ENCODE results near the gene TK2. TPM values are rescaled to one million over a fixed set of nuclear protein-coding genes. Genes with fewer than 3 reads are reported as not detected.
"Not testable (repeated sequence)": the region's sequence is repeated elsewhere in the genome, so short reads cannot be mapped to it uniquely, and the experiment has no call there.

The TK2 gene
- total RNA-seq, 1 donor from 2014 or later = 13.1 TPM

- no peak overlapping the region for H3K27ac Mint-ChIP-seq (ENCODE audit: unreplicated experiment)
These were observed 81.5 kb downstream of the TK2 start for GRCh38 chr16:66468321-66468965.

GRCh38 chr16:66467611-66468010, 82.3 kb downstream of the TK2 start:
- Mint-ChIP-seq H3K4me3 (ENCODE audit: unreplicated experiment) (no peak overlapping the region), H3K36me3 (ENCODE audit: low read depth, unreplicated experiment) (peaks cover 6% of the 10 kb centered on the region), H3K27me3 (ENCODE audit: unreplicated experiment) (peaks cover 10% of the 10 kb centered on the region), H3K4me1 (ENCODE audit: unreplicated experiment) (peaks cover 38% of the 10 kb centered on the region), H3K27ac (ENCODE audit: unreplicated experiment) (peak overlapping the region; percentile 5), H3K9me3 (ENCODE audit: unreplicated experiment) (no peaks in the 10 kb centered on the region)
- no peak for TF ChIP-seq CTCF (IDR thresholded peaks at IDR 0.05; ENCODE audit: unreplicated experiment)
- DNase-seq (ENCODE audit: low spot score) = no peak

More at GRCh38 chr16:66468321-66468965, 81.5 kb downstream of the TK2 start:
- Mint-ChIP-seq H3K4me1 (ENCODE audit: unreplicated experiment) (peaks cover 38% of the 10 kb centered on the region), H3K9me3 (ENCODE audit: unreplicated experiment) (no peaks in the 10 kb centered on the region), H3K4me3 (ENCODE audit: unreplicated experiment) (no peak overlapping the region), H3K27me3 (ENCODE audit: unreplicated experiment) (peaks cover 10% of the 10 kb centered on the region), H3K36me3 (ENCODE audit: low read depth, unreplicated experiment) (peaks cover 6% of the 10 kb centered on the region)
- no peak for DNase-seq (ENCODE audit: low spot score)
- no peak for TF ChIP-seq CTCF (IDR thresholded peaks at IDR 0.05; ENCODE audit: unreplicated experiment)

- not testable (repeated sequence) for H3K9me3 Mint-ChIP-seq (ENCODE audit: unreplicated experiment); H3K36me3 Mint-ChIP-seq (ENCODE audit: low read depth, unreplicated experiment); DNase-seq (ENCODE audit: low spot score); H3K4me3 Mint-ChIP-seq (ENCODE audit: unreplicated experiment); H3K27ac Mint-ChIP-seq (ENCODE audit: unreplicated experiment)
- peaks cover 33% of the 10 kb centered on the region for H3K4me1 Mint-ChIP-seq (ENCODE audit: unreplicated experiment)
- peaks cover 10% of the 10 kb centered on the region for H3K27me3 Mint-ChIP-seq (ENCODE audit: unreplicated experiment)
These were observed 83.3 kb downstream of the TK2 start for GRCh38 chr16:66466636-66467035.

- H3K27ac Mint-ChIP-seq (ENCODE audit: unreplicated experiment); H3K4me3 Mint-ChIP-seq (ENCODE audit: unreplicated experiment); H3K36me3 Mint-ChIP-seq (ENCODE audit: low read depth, unreplicated experiment); DNase-seq (ENCODE audit: low spot score); H3K9me3 Mint-ChIP-seq (ENCODE audit: unreplicated experiment): not testable (repeated sequence)
- H3K27me3 Mint-ChIP-seq (ENCODE audit: unreplicated experiment) = peaks cover 10% of the 10 kb centered on the region
- H3K4me1 Mint-ChIP-seq (ENCODE audit: unreplicated experiment) = peaks cover 26% of the 10 kb centered on the region
These were observed 84.0 kb downstream of the TK2 start for GRCh38 chr16:66465946-66466345.

GRCh38 chr16:66462912-66463311, 87.0 kb downstream of the TK2 start:
- no peak overlapping the region for H3K4me3 Mint-ChIP-seq (ENCODE audit: unreplicated experiment)
- H3K36me3 Mint-ChIP-seq (ENCODE audit: low read depth, unreplicated experiment) = peaks cover 6% of the 10 kb centered on the region
- no peak overlapping the region for H3K27ac Mint-ChIP-seq (ENCODE audit: unreplicated experiment)
- H3K4me1 Mint-ChIP-seq (ENCODE audit: unreplicated experiment) = peaks cover 3% of the 10 kb centered on the region
- DNase-seq (ENCODE audit: low spot score) = no peak
- H3K27me3 Mint-ChIP-seq (ENCODE audit: unreplicated experiment) = peaks cover 5% of the 10 kb centered on the region
- TF ChIP-seq CTCF (IDR thresholded peaks at IDR 0.05; ENCODE audit: unreplicated experiment) = no peak
- no peaks in the 10 kb centered on the region for H3K9me3 Mint-ChIP-seq (ENCODE audit: unreplicated experiment)

- H3K9me3 Mint-ChIP-seq (ENCODE audit: unreplicated experiment) = no peaks in the 10 kb centered on the region
- H3K36me3 Mint-ChIP-seq (ENCODE audit: low read depth, unreplicated experiment) = no peaks in the 10 kb centered on the region
- no peaks in the 10 kb centered on the region for H3K4me1 Mint-ChIP-seq (ENCODE audit: unreplicated experiment)
- H3K4me3 Mint-ChIP-seq (ENCODE audit: unreplicated experiment) = no peak overlapping the region
- no peak for TF ChIP-seq CTCF (IDR thresholded peaks at IDR 0.05; ENCODE audit: unreplicated experiment)
- peaks cover 9% of the 10 kb centered on the region for H3K27me3 Mint-ChIP-seq (ENCODE audit: unreplicated experiment)
- no peak for DNase-seq (ENCODE audit: low spot score)
- no peak overlapping the region for H3K27ac Mint-ChIP-seq (ENCODE audit: unreplicated experiment)
These were observed 89.2 kb downstream of the TK2 start for GRCh38 chr16:66460703-66461102.

All from endothelial cell (in vitro differentiated cells).